ENCODE measurements around the gene FCHSD2. TPM values are rescaled to one million over a fixed set of nuclear protein-coding genes. Genes with fewer than 3 reads are reported as not detected.

Gene FCHSD2
- total and polyA plus RNA-seq, 4 donors = 7.6 to 18.7 (median 9.9) TPM

DNA sequence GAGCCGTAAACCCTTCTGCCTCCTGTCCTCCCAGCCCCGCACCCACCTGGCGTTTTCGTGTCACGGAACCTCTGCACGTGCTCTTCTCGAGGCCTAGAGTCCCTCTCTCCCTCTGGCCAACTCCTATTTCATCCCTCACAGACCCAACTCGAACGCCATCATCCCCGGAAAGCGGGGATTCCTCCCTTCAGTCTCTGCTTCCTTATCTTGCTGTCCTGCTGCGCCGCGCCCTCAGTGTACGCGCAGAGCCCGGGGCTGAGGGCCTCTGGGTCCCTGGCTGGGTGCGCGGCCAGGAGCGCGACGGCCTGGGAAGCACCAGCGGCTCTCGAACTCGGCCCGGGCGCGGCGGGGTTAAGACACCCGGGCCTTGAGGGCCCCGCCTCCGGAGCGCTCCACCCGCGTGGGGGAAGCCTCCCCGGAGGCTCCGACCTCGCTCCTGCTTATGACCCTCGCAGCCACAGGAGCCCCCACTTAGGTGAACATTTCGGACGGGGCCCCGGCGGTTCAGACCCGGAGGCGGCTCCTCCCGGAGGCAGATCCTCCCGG, 328.3 kb downstream of the FCHSD2 start:
- Histone ChIP-seq H3K4me1 (ENCODE audit: control insufficient read depth in 4 of 4, insufficient read depth in 4 of 4, low read length in 3 of 4) (peaks cover 6 to 28% (median 21%) of the 10 kb centered on the region in 4 donors), H3K9me3 (ENCODE audit: control insufficient read depth in 4 of 4, low read length in 3 of 4) (no peaks in the 10 kb centered on the region), H3K9ac (ENCODE audit: low read depth in 1 of 2, low read length in 2 of 2) (peak overlapping the region; percentile 21 to 61), H3K36me3 (ENCODE audit: control insufficient read depth in 4 of 4, insufficient read depth in 3 of 4, low read depth in 1 of 4, low read length in 3 of 4) (peaks cover 0 to 11% (median under 1%) of the 10 kb centered on the region in 4 donors), H3K4me3 (ENCODE audit: low read depth in 1 of 3, low read length in 3 of 3) (peak overlapping the region; percentile 70 to 74 (median 71)), H3K27ac (ENCODE audit: low read depth in 1 of 2, low read length in 2 of 2) (peak overlapping the region; percentile 89 to 95), H3K27me3 (ENCODE audit: control insufficient read depth in 4 of 4, insufficient read depth in 4 of 4, low read length in 3 of 4) (no peaks in the 10 kb centered on the region)
- DNase-seq (ENCODE audit: low spot score) = peak; percentile 88
- under 1% methylated on average over 47 of the region's 47 CpGs for WGBS
- TF ChIP-seq SP1 (IDR thresholded peaks at IDR 0.05) (no peak), JUND (IDR thresholded peaks at IDR 0.05) (no peak), TAF1 (conservative IDR thresholded peaks at IDR 0.05) (no peak), RAD21 (IDR thresholded peaks at IDR 0.05) (peak in 1 of 2 donors; percentile 4), FOXA2 (IDR thresholded peaks at IDR 0.05) (no peak), EGR1 (IDR thresholded peaks at IDR 0.05; ENCODE audit: low read depth in 2 of 2) (no peak), NR2F2 (IDR thresholded peaks at IDR 0.05) (no peak), YY1 (IDR thresholded peaks at IDR 0.05) (peak; percentile 12), FOXA1 (IDR thresholded peaks at IDR 0.05) (no peak), HNF4A (conservative IDR thresholded peaks at IDR 0.05) (no peak), RXRA (IDR thresholded peaks at IDR 0.05) (peak; percentile 14 to 23), HNF4G (IDR thresholded peaks at IDR 0.05) (no peak), GABPA (IDR thresholded peaks at IDR 0.05 in 1 of 2, conservative IDR thresholded peaks at IDR 0.05 in 1 of 2) (no peak)
- TF ChIP-seq, protein P1, sequence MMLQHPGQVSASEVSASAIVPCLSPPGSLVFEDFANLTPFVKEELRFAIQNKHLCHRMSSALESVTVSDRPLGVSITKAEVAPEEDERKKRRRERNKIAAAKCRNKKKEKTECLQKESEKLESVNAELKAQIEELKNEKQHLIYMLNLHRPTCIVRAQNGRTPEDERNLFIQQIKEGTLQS (IDR thresholded peaks at IDR 0.05) = no peak
- TF ChIP-seq, protein P2, sequence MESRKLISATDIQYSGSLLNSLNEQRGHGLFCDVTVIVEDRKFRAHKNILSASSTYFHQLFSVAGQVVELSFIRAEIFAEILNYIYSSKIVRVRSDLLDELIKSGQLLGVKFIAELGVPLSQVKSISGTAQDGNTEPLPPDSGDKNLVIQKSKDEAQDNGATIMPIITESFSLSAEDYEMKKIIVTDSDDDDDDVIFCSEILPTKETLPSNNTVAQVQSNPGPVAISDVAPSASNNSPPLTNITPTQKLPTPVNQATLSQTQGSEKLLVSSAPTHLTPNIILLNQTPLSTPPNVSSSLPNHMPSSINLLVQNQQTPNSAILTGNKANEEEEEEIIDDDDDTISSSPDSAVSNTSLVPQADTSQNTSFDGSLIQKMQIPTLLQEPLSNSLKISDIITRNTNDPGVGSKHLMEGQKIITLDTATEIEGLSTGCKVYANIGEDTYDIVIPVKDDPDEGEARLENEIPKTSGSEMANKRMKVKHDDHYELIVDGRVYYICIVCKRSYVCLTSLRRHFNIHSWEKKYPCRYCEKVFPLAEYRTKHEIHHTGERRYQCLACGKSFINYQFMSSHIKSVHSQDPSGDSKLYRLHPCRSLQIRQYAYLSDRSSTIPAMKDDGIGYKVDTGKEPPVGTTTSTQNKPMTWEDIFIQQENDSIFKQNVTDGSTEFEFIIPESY (IDR thresholded peaks at IDR 0.05) = no peak
- TF ChIP-seq, protein P3, sequence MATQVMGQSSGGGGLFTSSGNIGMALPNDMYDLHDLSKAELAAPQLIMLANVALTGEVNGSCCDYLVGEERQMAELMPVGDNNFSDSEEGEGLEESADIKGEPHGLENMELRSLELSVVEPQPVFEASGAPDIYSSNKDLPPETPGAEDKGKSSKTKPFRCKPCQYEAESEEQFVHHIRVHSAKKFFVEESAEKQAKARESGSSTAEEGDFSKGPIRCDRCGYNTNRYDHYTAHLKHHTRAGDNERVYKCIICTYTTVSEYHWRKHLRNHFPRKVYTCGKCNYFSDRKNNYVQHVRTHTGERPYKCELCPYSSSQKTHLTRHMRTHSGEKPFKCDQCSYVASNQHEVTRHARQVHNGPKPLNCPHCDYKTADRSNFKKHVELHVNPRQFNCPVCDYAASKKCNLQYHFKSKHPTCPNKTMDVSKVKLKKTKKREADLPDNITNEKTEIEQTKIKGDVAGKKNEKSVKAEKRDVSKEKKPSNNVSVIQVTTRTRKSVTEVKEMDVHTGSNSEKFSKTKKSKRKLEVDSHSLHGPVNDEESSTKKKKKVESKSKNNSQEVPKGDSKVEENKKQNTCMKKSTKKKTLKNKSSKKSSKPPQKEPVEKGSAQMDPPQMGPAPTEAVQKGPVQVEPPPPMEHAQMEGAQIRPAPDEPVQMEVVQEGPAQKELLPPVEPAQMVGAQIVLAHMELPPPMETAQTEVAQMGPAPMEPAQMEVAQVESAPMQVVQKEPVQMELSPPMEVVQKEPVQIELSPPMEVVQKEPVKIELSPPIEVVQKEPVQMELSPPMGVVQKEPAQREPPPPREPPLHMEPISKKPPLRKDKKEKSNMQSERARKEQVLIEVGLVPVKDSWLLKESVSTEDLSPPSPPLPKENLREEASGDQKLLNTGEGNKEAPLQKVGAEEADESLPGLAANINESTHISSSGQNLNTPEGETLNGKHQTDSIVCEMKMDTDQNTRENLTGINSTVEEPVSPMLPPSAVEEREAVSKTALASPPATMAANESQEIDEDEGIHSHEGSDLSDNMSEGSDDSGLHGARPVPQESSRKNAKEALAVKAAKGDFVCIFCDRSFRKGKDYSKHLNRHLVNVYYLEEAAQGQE (IDR thresholded peaks at IDR 0.05) = peak; percentile 36
- TF ChIP-seq, protein P4, sequence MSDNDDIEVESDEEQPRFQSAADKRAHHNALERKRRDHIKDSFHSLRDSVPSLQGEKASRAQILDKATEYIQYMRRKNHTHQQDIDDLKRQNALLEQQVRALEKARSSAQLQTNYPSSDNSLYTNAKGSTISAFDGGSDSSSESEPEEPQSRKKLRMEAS (IDR thresholded peaks at IDR 0.05) = no peak
- TF ChIP-seq, protein P5, sequence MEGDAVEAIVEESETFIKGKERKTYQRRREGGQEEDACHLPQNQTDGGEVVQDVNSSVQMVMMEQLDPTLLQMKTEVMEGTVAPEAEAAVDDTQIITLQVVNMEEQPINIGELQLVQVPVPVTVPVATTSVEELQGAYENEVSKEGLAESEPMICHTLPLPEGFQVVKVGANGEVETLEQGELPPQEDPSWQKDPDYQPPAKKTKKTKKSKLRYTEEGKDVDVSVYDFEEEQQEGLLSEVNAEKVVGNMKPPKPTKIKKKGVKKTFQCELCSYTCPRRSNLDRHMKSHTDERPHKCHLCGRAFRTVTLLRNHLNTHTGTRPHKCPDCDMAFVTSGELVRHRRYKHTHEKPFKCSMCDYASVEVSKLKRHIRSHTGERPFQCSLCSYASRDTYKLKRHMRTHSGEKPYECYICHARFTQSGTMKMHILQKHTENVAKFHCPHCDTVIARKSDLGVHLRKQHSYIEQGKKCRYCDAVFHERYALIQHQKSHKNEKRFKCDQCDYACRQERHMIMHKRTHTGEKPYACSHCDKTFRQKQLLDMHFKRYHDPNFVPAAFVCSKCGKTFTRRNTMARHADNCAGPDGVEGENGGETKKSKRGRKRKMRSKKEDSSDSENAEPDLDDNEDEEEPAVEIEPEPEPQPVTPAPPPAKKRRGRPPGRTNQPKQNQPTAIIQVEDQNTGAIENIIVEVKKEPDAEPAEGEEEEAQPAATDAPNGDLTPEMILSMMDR (IDR thresholded peaks at IDR 0.05; ENCODE audit: low read depth, low read length, missing input control) = no peak

All from liver (tissue), 9 donors.